Nephron progenitor cell (in vitro differentiated cells): ENCODE measurements around the gene HBG1.

ENCODE experiments used
- DNase-seq: peaks from one replicate; pipeline ENCODE4 v3.0.0; 2021
- H3K27ac Mint-ChIP-seq: 2 replicates; pipeline ENCODE4 v1.8.0; 2021; ENCODE audit warnings: mild to moderate bottlenecking, moderate library complexity, mixed read lengths
- H3K27me3 Mint-ChIP-seq: 2 replicates; pipeline ENCODE4 v1.8.0; 2021; ENCODE audit warnings: mild to moderate bottlenecking, low read depth, mixed read lengths; ENCODE audit not compliant: poor library complexity
- H3K36me3 Mint-ChIP-seq: 2 replicates; pipeline ENCODE4 v1.8.0; 2021; ENCODE audit warnings: low read depth, mixed read lengths
- H3K4me1 Mint-ChIP-seq: 2 replicates; pipeline ENCODE4 v1.8.0; 2021; ENCODE audit warnings: mixed read lengths
- H3K4me3 Mint-ChIP-seq: 2 replicates; pipeline ENCODE4 v1.8.0; 2021; ENCODE audit warnings: mild to moderate bottlenecking, moderate library complexity, mixed read lengths
- H3K9me3 Mint-ChIP-seq: 2 replicates; pipeline ENCODE4 v1.8.0; 2021; ENCODE audit warnings: mild to moderate bottlenecking, moderate library complexity, mixed read lengths
- TF ChIP-seq, protein P1 (sequence below): fragments of 200-600 bp; sonication (generic); IDR thresholded peaks from 2 replicates; pipeline ENCODE4 v1.5.0; 2021; ENCODE audit warnings: antibody characterized with exemption

Gene HBG1

DNA sequence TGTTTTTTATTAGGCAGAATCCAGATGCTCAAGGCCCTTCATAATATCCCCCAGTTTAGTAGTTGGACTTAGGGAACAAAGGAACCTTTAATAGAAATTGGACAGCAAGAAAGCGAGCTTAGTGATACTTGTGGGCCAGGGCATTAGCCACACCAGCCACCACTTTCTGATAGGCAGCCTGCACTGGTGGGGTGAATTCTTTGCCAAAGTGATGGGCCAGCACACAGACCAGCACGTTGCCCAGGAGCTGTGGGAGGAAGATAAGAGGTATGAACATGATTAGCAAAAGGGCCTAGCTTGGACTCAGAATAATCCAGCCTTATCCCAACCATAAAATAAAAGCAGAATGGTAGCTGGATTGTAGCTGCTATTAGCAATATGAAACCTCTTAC, 24.2 kb downstream of the HBG1 start:
- TF ChIP-seq, protein P1, sequence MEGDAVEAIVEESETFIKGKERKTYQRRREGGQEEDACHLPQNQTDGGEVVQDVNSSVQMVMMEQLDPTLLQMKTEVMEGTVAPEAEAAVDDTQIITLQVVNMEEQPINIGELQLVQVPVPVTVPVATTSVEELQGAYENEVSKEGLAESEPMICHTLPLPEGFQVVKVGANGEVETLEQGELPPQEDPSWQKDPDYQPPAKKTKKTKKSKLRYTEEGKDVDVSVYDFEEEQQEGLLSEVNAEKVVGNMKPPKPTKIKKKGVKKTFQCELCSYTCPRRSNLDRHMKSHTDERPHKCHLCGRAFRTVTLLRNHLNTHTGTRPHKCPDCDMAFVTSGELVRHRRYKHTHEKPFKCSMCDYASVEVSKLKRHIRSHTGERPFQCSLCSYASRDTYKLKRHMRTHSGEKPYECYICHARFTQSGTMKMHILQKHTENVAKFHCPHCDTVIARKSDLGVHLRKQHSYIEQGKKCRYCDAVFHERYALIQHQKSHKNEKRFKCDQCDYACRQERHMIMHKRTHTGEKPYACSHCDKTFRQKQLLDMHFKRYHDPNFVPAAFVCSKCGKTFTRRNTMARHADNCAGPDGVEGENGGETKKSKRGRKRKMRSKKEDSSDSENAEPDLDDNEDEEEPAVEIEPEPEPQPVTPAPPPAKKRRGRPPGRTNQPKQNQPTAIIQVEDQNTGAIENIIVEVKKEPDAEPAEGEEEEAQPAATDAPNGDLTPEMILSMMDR: no peak
- Mint-ChIP-seq H3K27me3 (no peaks in the 10 kb centered on the region), H3K9me3 (peaks cover 21% of the 10 kb centered on the region), H3K27ac (no peak overlapping the region), H3K4me1 (no peaks in the 10 kb centered on the region), H3K36me3 (no peaks in the 10 kb centered on the region), H3K4me3 (no peak overlapping the region)
- no peak for DNase-seq

DNA sequence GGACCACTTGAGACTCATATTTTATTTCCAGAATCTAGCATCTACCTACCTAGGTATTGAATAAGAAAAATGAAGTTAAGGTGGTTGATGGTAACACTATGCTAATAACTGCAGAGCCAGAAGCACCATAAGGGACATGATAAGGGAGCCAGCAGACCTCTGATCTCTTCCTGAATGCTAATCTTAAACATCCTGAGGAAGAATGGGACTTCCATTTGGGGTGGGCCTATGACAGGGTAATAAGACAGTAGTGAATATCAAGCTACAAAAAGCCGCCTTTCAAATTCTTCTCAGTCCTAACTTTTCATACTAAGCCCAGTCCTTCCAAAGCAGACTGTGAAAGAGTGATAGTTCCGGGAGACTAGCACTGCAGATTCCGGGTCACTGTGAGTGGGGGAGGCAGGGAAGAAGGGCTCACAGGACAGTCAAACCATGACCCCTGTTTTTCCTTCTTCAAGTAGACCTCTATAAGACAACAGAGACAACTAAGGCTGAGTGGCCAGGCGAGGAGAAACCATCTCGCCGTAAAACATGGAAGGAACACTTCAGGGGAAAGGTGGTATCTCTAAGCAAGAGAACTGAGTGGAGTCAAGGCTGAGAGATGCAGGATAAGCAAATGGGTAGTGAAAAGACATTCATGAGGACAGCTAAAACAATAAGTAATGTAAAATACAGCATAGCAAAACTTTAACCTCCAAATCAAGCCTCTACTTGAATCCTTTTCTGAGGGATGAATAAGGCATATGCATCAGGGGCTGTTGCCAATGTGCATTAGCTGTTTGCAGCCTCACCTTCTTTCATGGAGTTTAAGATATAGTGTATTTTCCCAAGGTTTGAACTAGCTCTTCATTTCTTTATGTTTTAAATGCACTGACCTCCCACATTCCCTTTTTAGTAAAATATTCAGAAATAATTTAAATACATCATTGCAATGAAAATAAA, 24.8 kb downstream of the HBG1 start:
- Mint-ChIP-seq H3K27ac (no peak overlapping the region), H3K9me3 (peaks cover 28% of the 10 kb centered on the region), H3K4me1 (no peaks in the 10 kb centered on the region), H3K36me3 (no peaks in the 10 kb centered on the region), H3K4me3 (no peak overlapping the region), H3K27me3 (no peaks in the 10 kb centered on the region)
- TF ChIP-seq, protein P1: no peak
- no peak for DNase-seq

DNA sequence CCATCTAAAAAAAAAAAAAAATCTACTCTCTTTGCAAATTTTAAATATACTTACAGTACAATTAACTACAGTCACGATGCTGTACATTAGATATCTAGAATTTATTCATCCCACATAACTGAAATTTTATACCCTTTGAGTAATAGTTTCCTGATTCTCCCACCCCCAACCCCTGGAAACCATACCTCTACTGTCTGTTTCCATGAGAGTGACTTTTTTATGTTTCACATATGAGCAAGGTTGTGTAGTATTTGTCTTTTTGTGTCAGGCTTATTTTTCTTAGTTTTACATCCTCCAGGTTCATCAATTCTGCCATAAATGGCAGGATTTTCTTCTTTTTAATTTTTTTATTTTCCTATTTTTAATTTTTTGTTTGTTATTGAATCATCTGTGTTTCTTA, 26.0 kb downstream of the HBG1 start:
- no peaks in the 10 kb centered on the region for H3K27me3 Mint-ChIP-seq
- H3K4me3 Mint-ChIP-seq: no peak overlapping the region
- peaks cover 37% of the 10 kb centered on the region for H3K9me3 Mint-ChIP-seq
- DNase-seq: no peak
- TF ChIP-seq, protein P1: no peak
- H3K36me3 Mint-ChIP-seq: no peaks in the 10 kb centered on the region
- no peak overlapping the region for H3K27ac Mint-ChIP-seq
- no peaks in the 10 kb centered on the region for H3K4me1 Mint-ChIP-seq

DNA sequence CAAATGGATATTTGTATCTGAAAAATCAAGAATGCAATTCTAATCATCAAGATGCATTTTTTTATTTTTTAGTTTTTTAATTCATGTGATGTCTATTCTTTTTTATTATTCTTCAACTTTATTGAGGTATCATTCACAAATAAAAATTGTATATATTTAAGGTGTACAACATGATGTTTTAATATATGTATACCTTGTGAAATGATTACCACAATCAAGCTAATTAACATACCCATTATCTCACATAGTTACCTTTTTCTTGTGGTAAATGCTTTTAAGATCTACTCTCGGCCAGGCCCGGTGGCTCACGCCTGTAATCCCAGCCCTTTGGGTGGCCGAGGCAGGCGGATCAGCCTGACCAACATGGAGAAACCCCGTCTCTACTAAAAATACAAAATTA, 26.5 kb downstream of the HBG1 start:
- H3K27me3 Mint-ChIP-seq: no peaks in the 10 kb centered on the region
- no peak for DNase-seq
- no peaks in the 10 kb centered on the region for H3K36me3 Mint-ChIP-seq
- TF ChIP-seq, protein P1: no peak
- H3K4me3 Mint-ChIP-seq: no peak overlapping the region
- H3K4me1 Mint-ChIP-seq: no peaks in the 10 kb centered on the region
- peaks cover 38% of the 10 kb centered on the region for H3K9me3 Mint-ChIP-seq
- no peak overlapping the region for H3K27ac Mint-ChIP-seq

DNA sequence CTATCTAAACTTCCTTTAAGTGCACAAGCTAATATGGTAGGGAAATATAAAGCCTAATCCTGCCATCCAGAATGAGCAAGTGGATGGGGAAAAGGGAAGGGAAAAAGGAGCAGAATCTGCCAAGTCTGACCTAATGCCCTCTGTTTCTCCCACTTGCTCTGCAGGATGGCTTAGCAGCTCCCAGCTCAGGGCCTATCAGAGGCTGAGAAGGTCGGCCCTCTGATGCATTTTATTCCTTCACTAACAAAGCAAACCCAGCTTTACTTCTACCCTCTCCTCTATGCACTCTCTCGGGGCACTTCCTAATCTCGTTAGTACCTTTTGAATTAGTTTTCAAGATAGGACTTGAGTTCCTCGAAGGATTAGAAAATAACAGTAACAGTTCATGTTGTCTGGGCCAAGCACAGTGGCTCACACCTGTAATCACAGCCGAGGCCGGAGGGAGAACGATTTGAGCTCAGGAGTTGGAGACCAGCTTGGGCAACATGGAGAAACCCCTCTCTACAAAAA, 39.2 kb downstream of the HBG1 start:
- TF ChIP-seq, protein P1: no peak
- no peak for DNase-seq
- H3K27me3 Mint-ChIP-seq: peaks cover 6% of the 10 kb centered on the region
- H3K4me3 Mint-ChIP-seq: no peak overlapping the region
- no peaks in the 10 kb centered on the region for H3K36me3 Mint-ChIP-seq
- H3K4me1 Mint-ChIP-seq: no peaks in the 10 kb centered on the region
- no peak overlapping the region for H3K27ac Mint-ChIP-seq
- peaks cover 9% of the 10 kb centered on the region for H3K9me3 Mint-ChIP-seq
